DND-41 (cell line): ENCODE results near the gene SLC4A2.

Experiments used
- CTCF ChIP-seq: IDR thresholded peaks from 2 replicates; pipeline ENCODE4 v1.5.1; 2012; ENCODE audit warnings: borderline replicate concordance, low read length, moderate library complexity, mild to moderate bottlenecking; ENCODE audit not compliant: poor library complexity, severe bottlenecking; ENCODE audit errors: extremely low read depth
- EZH2 ChIP-seq: IDR thresholded peaks from 3 replicates; pipeline ENCODE4 v1.6.1; 2012; ENCODE audit warnings: borderline replicate concordance, low read depth, mild to moderate bottlenecking, moderate library complexity, low read length, inconsistent platforms; ENCODE audit not compliant: severe bottlenecking

- TF ChIP-seq CTCF (peak; percentile 51), EZH2 (no peak)
Measured at GRCh38 chr7:151028131-151028947, 31.1 kb upstream of the SLC4A2 start, which contains the start of gene ABCB8.
